ENCODE results near the gene PDE9A.
"Not testable (repeated sequence)": the region's sequence is repeated elsewhere in the genome, so short reads cannot be mapped to it uniquely, and the experiment has no call there.

GRCh38 chr21:42708916-42709315 is 55.5 kb downstream of the PDE9A start:
- not testable (repeated sequence) for TF ChIP-seq CTCF (IDR thresholded peaks at IDR 0.05; ENCODE audit: low read length); EZH2 (optimal IDR thresholded peaks at IDR 0.05; ENCODE audit: low read depth, low read length); EZH2phosphoT487 (IDR thresholded peaks at IDR 0.05; ENCODE audit: low read length)
